ENCODE measurements around the gene COL3A1.

GRCh38 chr2:189000221-189000620, 26.0 kb downstream of the COL3A1 start:
- no peak for TF ChIP-seq POLR2AphosphoS5 (IDR thresholded peaks at IDR 0.05)
- TF ChIP-seq CTCF (IDR thresholded peaks at IDR 0.05): no peak

All from breast epithelium (tissue), 3 donors.